IMR-90 (cell line): ENCODE results near the gene STARD8. TPM values are rescaled to one million over a fixed set of nuclear protein-coding genes. Genes with fewer than 3 reads are reported as not detected.

Source experiments
- ATAC-seq: fragments of 200-7000 bp; cut with Tn5 transposase; 2 replicates; pipeline ENCODE4 v1.9.1; 2020; ENCODE audit warnings: low read depth, mild to moderate bottlenecking, moderate library complexity
- BruUV-seq: library from RNA; stranded (reverse); fragments of 400-500 nt; replicated peaks from 2 replicates; lab custom pipeline; 2021; lab: Mats Ljungman, UMichigan
- CTCF ChIA-PET: fragments of 300-600 bp; formaldehyde crosslinking; extraction: SDS; loops from one replicate; lab custom pipeline; 2021; ENCODE audit warnings: antibody characterized with exemption; lab: Yijun Ruan, JAX
- POLR2A ChIA-PET: fragments of 300-600 bp; sonication (Branson Sonifier 250); formaldehyde crosslinking; loops from one replicate; lab custom pipeline; 2022; ENCODE audit warnings: antibody characterized with exemption; ENCODE audit not compliant: unreplicated experiment; lab: Charles Lee
- DNase-seq: peaks from one replicate; pipeline ENCODE4 v3.0.0; 2013
- H2AFZ ChIP-seq: replicated peaks from 2 replicates; pipeline ENCODE3; 2013; ENCODE audit warnings: low read length, mild to moderate bottlenecking; ENCODE audit not compliant: poor library complexity
- H2AK5ac ChIP-seq: 2 replicates; pipeline ENCODE4 v1.6.1; 2013; ENCODE audit warnings: low read depth, low read length, inconsistent platforms
- H2AK9ac ChIP-seq: replicated peaks from 2 replicates; pipeline ENCODE3; 2013; ENCODE audit warnings: mild to moderate bottlenecking, low read depth, low read length, moderate library complexity; ENCODE audit not compliant: poor library complexity
- H2BK120ac ChIP-seq: 2 replicates; pipeline ENCODE4 v1.6.1; 2013; ENCODE audit warnings: low read depth, low read length, inconsistent platforms
- H2BK15ac ChIP-seq: 3 replicates; pipeline ENCODE4 v1.6.1; 2013; ENCODE audit warnings: low read depth, low read length, inconsistent platforms
- H2BK20ac ChIP-seq: 2 replicates; pipeline ENCODE4 v1.6.1; 2013; ENCODE audit warnings: low read depth, mild to moderate bottlenecking, inconsistent platforms, low read length, moderate library complexity
- H2BK5ac ChIP-seq: 2 replicates; pipeline ENCODE4 v1.6.1; 2013; ENCODE audit warnings: mild to moderate bottlenecking, low read depth, low read length, inconsistent platforms; ENCODE audit not compliant: poor library complexity, severe bottlenecking
- H3K14ac ChIP-seq: replicated peaks from 2 replicates; pipeline ENCODE4 v1.6.1; 2013; ENCODE audit warnings: low read depth, low read length, inconsistent platforms
- H3K18ac ChIP-seq: 2 replicates; pipeline ENCODE4 v1.6.1; 2013; ENCODE audit warnings: low read depth, low read length, control low read depth
- H3K23ac ChIP-seq: 2 replicates; pipeline ENCODE4 v1.6.1; 2013; ENCODE audit warnings: low read depth, low read length, inconsistent platforms
- H3K27ac ChIP-seq: 2 replicates; pipeline ENCODE4 v1.5.1; 2013; ENCODE audit warnings: mild to moderate bottlenecking, control low read depth, low read length; ENCODE audit not compliant: insufficient read depth
- H3K27me3 ChIP-seq: 2 replicates; pipeline ENCODE4 v1.6.1; 2013; ENCODE audit warnings: low read length; ENCODE audit not compliant: control insufficient read depth, insufficient read depth
- H3K36me3 ChIP-seq: 2 replicates; pipeline ENCODE4 v1.6.1; 2013; ENCODE audit warnings: low read length, mixed read lengths; ENCODE audit not compliant: control insufficient read depth, insufficient read depth
- H3K4ac ChIP-seq: 2 replicates; pipeline ENCODE4 v1.6.1; 2013; ENCODE audit warnings: low read depth, low read length, inconsistent platforms
- H3K4me1 ChIP-seq: 2 replicates; pipeline ENCODE4 v1.6.1; 2013; ENCODE audit warnings: low read length, mixed read lengths; ENCODE audit not compliant: control insufficient read depth, insufficient read depth
- H3K4me2 ChIP-seq: 2 replicates; pipeline ENCODE4 v1.6.1; 2013; ENCODE audit warnings: low read depth, mild to moderate bottlenecking, control low read depth, low read length, moderate library complexity
- H3K4me3 ChIP-seq: 2 replicates; pipeline ENCODE4 v1.5.1; 2013; ENCODE audit warnings: low read depth, mild to moderate bottlenecking, control low read depth, low read length, moderate library complexity; ENCODE audit not compliant: insufficient read depth
- H3K56ac ChIP-seq: 2 replicates; pipeline ENCODE4 v1.6.1; 2013; ENCODE audit warnings: low read length, inconsistent platforms; ENCODE audit not compliant: insufficient read depth; ENCODE audit errors: extremely low read depth
- H3K79me1 ChIP-seq, 2 experiments: 2 replicates each; pipeline ENCODE4 v1.6.1; 2013; ENCODE audit warnings: low read length in 2 of 2, inconsistent platforms in 1 of 2, low read depth in 1 of 2
- H3K9ac ChIP-seq: 2 replicates; pipeline ENCODE4 v1.6.1; 2013; ENCODE audit warnings: low read depth, low read length, control low read depth
- H3K9me1 ChIP-seq: 2 replicates; pipeline ENCODE4 v1.6.1; 2013; ENCODE audit warnings: low read length, inconsistent platforms; ENCODE audit not compliant: insufficient read depth
- H3K9me3 ChIP-seq: 2 replicates; pipeline ENCODE4 v1.6.1; 2013; ENCODE audit warnings: low read length; ENCODE audit not compliant: control insufficient read depth, insufficient read depth
- H4K20me1 ChIP-seq: 2 replicates; pipeline ENCODE4 v1.6.1; 2013; ENCODE audit warnings: low read length, inconsistent platforms; ENCODE audit not compliant: insufficient read depth
- H4K5ac ChIP-seq: 2 replicates; pipeline ENCODE4 v1.6.1; 2013; ENCODE audit warnings: mild to moderate bottlenecking, low read depth, low read length, control low read depth
- H4K8ac ChIP-seq, 2 experiments: 2 replicates each; pipeline ENCODE4 v1.6.1; 2013; ENCODE audit warnings: low read depth in 2 of 2, low read length in 2 of 2, control low read depth in 1 of 2, inconsistent platforms in 1 of 2
- H4K91ac ChIP-seq: 2 replicates; pipeline ENCODE4 v1.6.1; 2013; ENCODE audit warnings: low read depth, low read length, inconsistent platforms; ENCODE audit not compliant: insufficient read depth
- WGBS, 2 experiments: methylation state at CpG; one replicate each; pipeline versions ENCODE4 v1.1.5 to v1.1.7; 2013; ENCODE audit warnings: missing lambda C conversion rate in 2 of 2; ENCODE audit not compliant: insufficient read length in 1 of 2; ENCODE audit errors: extremely low coverage in 2 of 2; 5-methylcytosine and 5-hydroxymethylcytosine counted together
- dilution Hi-C: fragments of 300-500 bp; cut with HindIII; formaldehyde crosslinking; loops from one replicate; pipeline ENCODE4 v1.14.3; 2018; ENCODE audit warnings: low sequenced_read_pairs; ENCODE audit not compliant: unreplicated experiment
- in situ Hi-C: fragments of 300-500 bp; cut with MboI; formaldehyde crosslinking; loops from 3 replicates; pipeline ENCODE4 v1.14.3; 2019; ENCODE audit warnings: low sequenced_read_pairs, inconsistent platforms, mixed read lengths
- intact Hi-C: fragments of 100-400 bp; cut with micrococcal nuclease; formaldehyde crosslinking; loops from 2 replicates; pipeline ENCODE4 v1.10.0; 2022
- polyA plus RNA-seq, 3 experiments: library from polyadenylated mRNA; depleted of rRNA; stranded (reverse); fragments of >200 nt; gene quantifications; 2 replicates each; pipeline ENCODE4 v1.2.3, GENCODE V29; 2012; ENCODE audit warnings: low replicate concordance in 1 of 3
- total RNA-seq: library from RNA; depleted of rRNA; stranded (reverse); fragments of >200 nt; gene quantifications from 2 replicates; pipeline ENCODE4 v1.2.3, GENCODE V29; 2012
- TF ChIP-seq, protein P1 (sequence below): fragments of 150-350 bp; IDR thresholded peaks from 2 replicates; pipeline ENCODE4 v1.6.1; 2017; ENCODE audit warnings: mild to moderate bottlenecking, antibody characterized with exemption, low read length, low read depth

Gene STARD8
- total and polyA plus RNA-seq, 2 of the 4 experiments (the other 2 are of a cell fraction) = 1.6 to 2.3 TPM

DNA sequence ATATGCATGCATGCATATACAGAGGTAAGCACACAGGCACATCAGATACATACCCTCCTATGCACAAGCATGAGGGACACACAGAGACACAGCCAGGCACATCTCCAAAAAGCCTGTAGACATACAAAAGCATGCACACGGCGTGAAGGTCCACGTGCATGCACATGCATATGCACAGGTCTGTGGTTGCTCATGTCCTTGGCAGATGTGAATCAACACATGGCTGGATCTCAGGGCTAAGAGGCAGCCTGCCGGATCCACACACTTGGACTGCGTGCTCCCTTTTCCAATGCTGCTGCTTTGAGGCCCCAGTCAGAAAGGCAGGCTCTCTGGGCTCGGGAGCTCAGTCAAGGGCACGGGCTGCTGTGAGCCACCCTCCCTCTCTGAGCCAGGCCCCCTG lies 3.6 kb downstream of the STARD8 start:
- Histone ChIP-seq H3K9me1 (peaks cover 9% of the 10 kb centered on the region), H3K27ac (no peak overlapping the region), H3K4ac (no peak overlapping the region), H3K4me1 (no peaks in the 10 kb centered on the region; the same call in 1 of the 2 replicates), H4K8ac (no peak overlapping the region), H3K79me1 (peaks cover 0 to 5% of the 10 kb centered on the region in 2 experiments; a peak in 2 of 4 replicates), H3K4me2 (no peak overlapping the region), H2AFZ (no peak overlapping the region), H3K9ac (no peak overlapping the region), H2AK9ac (no peak overlapping the region), H4K20me1 (peaks cover 12% of the 10 kb centered on the region; the same call in 1 of the 2 replicates), H3K27me3 (no peaks in the 10 kb centered on the region; the same call in 1 of the 2 replicates), H2BK5ac (no peak overlapping the region), H2AK5ac (no peak overlapping the region), H3K4me3 (no peak overlapping the region), H3K14ac (no peak overlapping the region), H3K36me3 (no peaks in the 10 kb centered on the region), H2BK120ac (no peak overlapping the region), H3K23ac (no peak overlapping the region), H2BK15ac (no peak overlapping the region), H4K5ac (no peak overlapping the region), H2BK20ac (no peak overlapping the region), H3K9me3 (no peaks in the 10 kb centered on the region), H3K18ac (no peak overlapping the region), H3K56ac (no peak overlapping the region), H4K91ac (no peak overlapping the region)
- in situ Hi-C loops (no loop called here), intact Hi-C loops (no loop called here), dilution Hi-C loops (no loop called here)
- ChIA-PET CTCF (no interaction called here), POLR2A (no interaction called here)
- TF ChIP-seq, protein P1, sequence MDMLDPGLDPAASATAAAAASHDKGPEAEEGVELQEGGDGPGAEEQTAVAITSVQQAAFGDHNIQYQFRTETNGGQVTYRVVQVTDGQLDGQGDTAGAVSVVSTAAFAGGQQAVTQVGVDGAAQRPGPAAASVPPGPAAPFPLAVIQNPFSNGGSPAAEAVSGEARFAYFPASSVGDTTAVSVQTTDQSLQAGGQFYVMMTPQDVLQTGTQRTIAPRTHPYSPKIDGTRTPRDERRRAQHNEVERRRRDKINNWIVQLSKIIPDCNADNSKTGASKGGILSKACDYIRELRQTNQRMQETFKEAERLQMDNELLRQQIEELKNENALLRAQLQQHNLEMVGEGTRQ = no peak
- no peak for DNase-seq
- no peak for ATAC-seq
- BruUV-seq = no TSS peak
- 93% methylated on average over 2 of the region's 7 CpGs; no CpG with 5 or more reads in 1 of the 2 experiments for WGBS, 2 experiments
